Activated T-cell treated with anti-CD3 and anti-CD28 coated beads, Interleukin-2, amount 50 U/mL, for 72 hours (primary cell): ENCODE results near the gene STK32B. TPM values are rescaled to one million over a fixed set of nuclear protein-coding genes. Genes with fewer than 3 reads are reported as not detected.

Source experiments
- ATAC-seq, 2 donors: fragments of 150-1000 bp; cut with Tn5 transposase; replicated peaks in 1 of 2; 2 replicates each; pipeline ENCODE4 v1.10.0; 2021; ENCODE audit warnings: moderate library complexity in 2 of 2, mild to moderate bottlenecking in 1 of 2
- DNase-seq, 2 donors: peaks; one replicate each; pipeline ENCODE4 v3.0.0; 2021 to 2022; ENCODE audit warnings: mixed read lengths in 1 of 2
- H3K27ac Mint-ChIP-seq: one replicate; pipeline ENCODE4 v1.8.0; 2022; ENCODE audit warnings: mild to moderate bottlenecking, moderate library complexity, mixed read lengths
- H3K27me3 Mint-ChIP-seq: one replicate; pipeline ENCODE4 v1.8.0; 2022; ENCODE audit warnings: low read depth, mixed read lengths
- H3K36me3 Mint-ChIP-seq, 2 donors: one replicate each; pipeline ENCODE4 v1.8.0; 2022; ENCODE audit warnings: mixed read lengths in 2 of 2, mild to moderate bottlenecking in 1 of 2; ENCODE audit not compliant: insufficient read depth in 2 of 2
- H3K4me1 Mint-ChIP-seq: one replicate; pipeline ENCODE4 v1.8.0; 2022; ENCODE audit warnings: low read depth, mixed read lengths
- H3K4me3 Mint-ChIP-seq, 2 donors: one replicate each; pipeline ENCODE4 v1.8.0; 2022; ENCODE audit warnings: mild to moderate bottlenecking in 2 of 2, mixed read lengths in 2 of 2, moderate library complexity in 2 of 2
- H3K9me3 Mint-ChIP-seq, 2 donors: one replicate each; pipeline ENCODE4 v1.8.0; 2022; ENCODE audit warnings: mixed read lengths in 2 of 2
- total RNA-seq, 2 donors: library from RNA; stranded (reverse); gene quantifications; one replicate each; pipeline ENCODE4 v1.2.3, GENCODE V29; 2022

The STK32B gene
- total RNA-seq, 2 donors from 2014 or later: not detected

- H3K27me3 Mint-ChIP-seq: no peaks in the 10 kb centered on the region
- no peaks in the 10 kb centered on the region for H3K36me3 Mint-ChIP-seq
- no peaks in the 10 kb centered on the region for H3K9me3 Mint-ChIP-seq
- H3K4me3 Mint-ChIP-seq: no peak overlapping the region
- ATAC-seq (no peak), DNase-seq (no peak)
- no peaks in the 10 kb centered on the region for H3K4me1 Mint-ChIP-seq
- H3K27ac Mint-ChIP-seq: no peak overlapping the region
Measured at GRCh38 chr4:5386921-5387320, 335.6 kb downstream of the STK32B start.

DNA sequence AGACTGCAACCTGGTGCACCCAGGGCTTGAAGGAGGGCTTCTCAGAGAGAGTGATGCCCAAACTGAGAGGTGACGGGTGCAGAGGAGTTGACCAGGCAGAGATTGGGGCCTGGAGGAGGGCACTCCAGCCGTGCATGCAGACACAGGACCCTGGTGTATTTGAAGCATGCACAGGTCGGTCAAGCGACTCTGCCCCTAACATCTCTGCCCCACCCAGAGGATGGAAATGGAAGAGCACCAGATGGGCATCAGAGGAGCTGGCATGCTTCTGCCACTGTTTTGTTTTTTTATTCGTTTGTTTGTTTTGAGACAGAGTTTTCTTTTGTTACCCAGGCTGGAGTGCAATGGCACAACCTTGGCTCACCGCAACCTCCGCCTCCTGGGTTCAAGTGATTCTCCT is 336.2 kb downstream of the STK32B start:
- H3K9me3 Mint-ChIP-seq: no peaks in the 10 kb centered on the region
- ATAC-seq (no peak), DNase-seq (no peak)
- no peak overlapping the region for H3K27ac Mint-ChIP-seq
- H3K27me3 Mint-ChIP-seq: no peaks in the 10 kb centered on the region
- no peaks in the 10 kb centered on the region for H3K36me3 Mint-ChIP-seq
- H3K4me1 Mint-ChIP-seq: no peaks in the 10 kb centered on the region
- H3K4me3 Mint-ChIP-seq: no peak overlapping the region

DNA sequence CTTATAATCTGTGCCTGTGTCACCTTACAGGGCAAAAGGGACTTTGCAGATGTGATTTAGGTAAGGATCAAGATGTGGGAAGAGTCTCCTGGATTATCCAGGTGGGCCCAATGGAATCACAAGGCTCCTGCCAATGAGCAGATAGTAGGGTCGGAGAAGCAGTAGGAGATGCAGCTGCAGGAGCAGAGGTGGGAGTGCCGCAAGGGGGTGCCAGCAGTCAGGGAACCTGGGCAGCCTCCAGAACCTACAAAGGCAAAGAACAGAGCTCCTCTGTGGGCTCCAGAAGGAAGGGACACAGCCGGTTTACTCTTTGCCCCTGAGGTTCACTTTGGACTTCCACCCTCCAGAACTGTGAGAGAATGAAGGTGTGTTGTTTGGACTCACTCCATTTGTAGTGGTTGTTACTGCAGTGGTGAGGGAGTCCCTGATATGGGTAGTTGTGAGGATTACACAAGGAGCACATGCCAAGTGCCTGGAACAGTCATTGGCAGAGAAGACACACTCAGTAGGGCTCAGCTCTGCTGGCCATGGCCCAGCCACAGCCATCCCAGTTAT is 338.6 kb downstream of the STK32B start:
- H3K9me3 Mint-ChIP-seq: no peaks in the 10 kb centered on the region
- no peak for DNase-seq

GRCh38 chr4:5391492-5391891 is 340.2 kb downstream of the STK32B start:
- Mint-ChIP-seq H3K9me3 (no peaks in the 10 kb centered on the region), H3K4me1 (no peaks in the 10 kb centered on the region), H3K27me3 (no peaks in the 10 kb centered on the region), H3K27ac (no peak overlapping the region), H3K4me3 (no peak overlapping the region), H3K36me3 (no peaks in the 10 kb centered on the region)
- ATAC-seq (no peak), DNase-seq (no peak)

More for the DNA sequence above, 338.6 kb downstream of the STK32B start:
- no peak for ATAC-seq
- Mint-ChIP-seq H3K27me3 (no peaks in the 10 kb centered on the region), H3K4me3 (no peak overlapping the region), H3K27ac (no peak overlapping the region), H3K36me3 (no peaks in the 10 kb centered on the region), H3K4me1 (no peaks in the 10 kb centered on the region)

DNA sequence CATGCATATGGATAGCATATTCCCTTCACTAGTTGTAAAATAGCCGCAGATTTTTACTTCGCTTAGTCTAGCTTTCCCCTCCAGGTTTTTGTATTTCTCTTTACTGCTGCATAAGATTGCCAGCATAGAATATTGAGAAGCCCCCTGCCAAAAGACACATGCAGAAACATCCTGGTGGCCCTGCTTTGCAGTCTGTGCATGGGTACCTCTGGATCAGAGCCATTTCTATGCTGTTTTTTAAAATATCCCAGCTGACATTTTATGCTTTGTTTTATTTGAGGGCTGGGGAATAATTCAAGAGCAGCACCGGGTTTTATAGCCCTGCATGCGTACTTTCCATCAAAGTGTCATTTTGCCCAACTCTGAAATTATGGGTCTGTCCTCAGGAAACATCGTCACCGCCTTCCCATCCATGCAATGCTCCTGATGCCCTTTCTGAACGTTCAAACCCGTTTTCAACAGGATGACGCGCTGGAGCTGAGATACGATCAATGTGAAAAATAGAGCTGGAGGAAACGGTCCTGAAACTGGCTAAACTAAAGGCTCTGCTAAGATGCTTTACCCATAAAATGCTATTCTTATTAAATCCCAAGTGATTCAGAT is 342.7 kb downstream of the STK32B start:
- Mint-ChIP-seq H3K4me1 (no peaks in the 10 kb centered on the region), H3K27ac (no peak overlapping the region), H3K4me3 (no peak overlapping the region), H3K27me3 (no peaks in the 10 kb centered on the region), H3K36me3 (no peaks in the 10 kb centered on the region), H3K9me3 (no peaks in the 10 kb centered on the region)
- ATAC-seq (no peak), DNase-seq (no peak)

- H3K4me1 Mint-ChIP-seq: no peaks in the 10 kb centered on the region
- no peak overlapping the region for H3K27ac Mint-ChIP-seq
- no peak for DNase-seq
- ATAC-seq: no peak
- H3K9me3 Mint-ChIP-seq: no peaks in the 10 kb centered on the region
- no peaks in the 10 kb centered on the region for H3K36me3 Mint-ChIP-seq
- no peak overlapping the region for H3K4me3 Mint-ChIP-seq
- no peaks in the 10 kb centered on the region for H3K27me3 Mint-ChIP-seq
Measured at GRCh38 chr4:5395781-5396180, 344.5 kb downstream of the STK32B start.

GRCh38 chr4:5398056-5398455 is 346.8 kb downstream of the STK32B start:
- Mint-ChIP-seq H3K4me1 (no peaks in the 10 kb centered on the region), H3K27me3 (no peaks in the 10 kb centered on the region), H3K4me3 (no peak overlapping the region)

DNA sequence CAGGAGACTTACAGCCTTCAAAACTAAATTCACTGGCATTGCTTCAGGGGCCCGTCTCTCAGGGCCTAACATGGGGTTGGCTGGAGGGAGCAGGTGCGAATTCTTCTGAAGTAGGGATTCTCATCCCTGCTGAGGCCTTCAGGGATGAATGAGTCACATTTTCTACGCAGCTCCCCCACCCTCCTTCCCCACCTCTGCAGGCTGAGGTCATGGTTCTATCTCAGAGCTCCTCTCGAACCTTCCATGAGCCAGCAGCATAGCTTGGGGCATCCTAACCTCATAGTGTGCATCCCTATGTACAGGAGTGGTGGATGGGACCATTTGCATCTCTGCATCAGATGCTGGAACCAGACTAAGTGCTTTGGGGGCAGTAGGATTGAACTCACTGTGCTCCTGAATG is 347.8 kb downstream of the STK32B start:
- no peaks in the 10 kb centered on the region for H3K4me1 Mint-ChIP-seq
- H3K36me3 Mint-ChIP-seq: peaks cover 0 to 3% of the 10 kb centered on the region in 2 donors
- ATAC-seq (no peak), DNase-seq (no peak)
- peaks cover 4 to 7% of the 10 kb centered on the region in 2 donors for H3K9me3 Mint-ChIP-seq
- H3K27ac Mint-ChIP-seq: no peak overlapping the region
- no peak overlapping the region for H3K4me3 Mint-ChIP-seq
- no peaks in the 10 kb centered on the region for H3K27me3 Mint-ChIP-seq

More at GRCh38 chr4:5398056-5398455, 346.8 kb downstream of the STK32B start:
- H3K9me3 Mint-ChIP-seq: peaks cover 4 to 7% of the 10 kb centered on the region in 2 donors
- no peak overlapping the region for H3K27ac Mint-ChIP-seq
- peaks cover 0 to 3% of the 10 kb centered on the region in 2 donors for H3K36me3 Mint-ChIP-seq
- ATAC-seq (no peak), DNase-seq (no peak)

- DNase-seq (no peak), ATAC-seq (no peak)
- no peak overlapping the region for H3K27ac Mint-ChIP-seq
- H3K9me3 Mint-ChIP-seq: peaks cover 4 to 7% of the 10 kb centered on the region in 2 donors
- H3K4me1 Mint-ChIP-seq: no peaks in the 10 kb centered on the region
- H3K36me3 Mint-ChIP-seq: peaks cover 0 to 3% of the 10 kb centered on the region in 2 donors
- no peaks in the 10 kb centered on the region for H3K27me3 Mint-ChIP-seq
- no peak overlapping the region for H3K4me3 Mint-ChIP-seq
Measured at GRCh38 chr4:5399790-5400421, 348.6 kb downstream of the STK32B start.

DNA sequence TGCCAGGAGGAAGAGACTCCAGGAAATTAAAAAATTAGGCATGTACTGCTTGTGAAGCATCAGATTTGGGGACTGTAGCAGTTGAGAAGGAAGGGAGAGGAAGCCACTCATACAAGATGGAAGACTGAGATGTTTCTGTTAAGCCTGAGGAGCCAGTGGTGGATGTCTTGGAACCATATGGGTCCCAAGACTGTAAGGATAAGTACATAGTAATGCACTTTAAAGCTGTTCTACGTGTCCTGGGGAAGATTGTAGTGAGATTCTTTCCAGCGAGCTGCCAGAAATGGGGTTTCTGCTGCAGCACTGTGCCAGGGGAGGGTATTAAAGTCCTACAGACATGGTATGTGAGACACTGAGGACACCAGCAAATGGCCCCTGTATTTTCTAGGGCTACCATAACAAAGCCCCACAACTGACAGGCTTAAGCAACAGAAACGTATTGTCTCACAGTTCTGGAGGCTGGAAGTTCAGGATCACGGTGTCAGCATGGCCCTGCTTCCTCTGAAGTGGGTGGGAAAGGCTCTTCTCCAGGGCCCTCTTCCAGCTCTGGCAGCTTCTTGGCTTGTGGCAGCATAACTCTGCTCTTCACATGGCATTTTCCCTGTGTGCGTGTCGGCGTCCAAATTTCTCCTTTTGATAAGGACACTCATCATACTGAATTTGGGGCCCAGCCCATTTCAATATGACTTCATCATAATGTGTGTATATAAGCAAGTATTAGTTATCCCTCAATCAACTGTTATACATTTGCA is 352.6 kb downstream of the STK32B start:
- peaks cover 10 to 19% of the 10 kb centered on the region in 2 donors for H3K9me3 Mint-ChIP-seq
- H3K27ac Mint-ChIP-seq: no peak overlapping the region

GRCh38 chr4:5409237-5409636 is 358.0 kb downstream of the STK32B start:
- no peak for ATAC-seq
- Mint-ChIP-seq H3K4me1 (no peaks in the 10 kb centered on the region), H3K36me3 (peaks cover 5 to 6% of the 10 kb centered on the region in 2 donors), H3K27ac (no peak overlapping the region), H3K9me3 (peaks cover 5 to 12% of the 10 kb centered on the region in 2 donors), H3K27me3 (no peaks in the 10 kb centered on the region), H3K4me3 (no peak overlapping the region)
- DNase-seq: no peak

More for the DNA sequence above, 352.6 kb downstream of the STK32B start:
- H3K4me1 Mint-ChIP-seq: no peaks in the 10 kb centered on the region
- H3K36me3 Mint-ChIP-seq: peaks cover 5 to 9% of the 10 kb centered on the region in 2 donors
- ATAC-seq (no peak), DNase-seq (no peak)
- no peaks in the 10 kb centered on the region for H3K27me3 Mint-ChIP-seq
- no peak overlapping the region for H3K4me3 Mint-ChIP-seq

- H3K9me3 Mint-ChIP-seq: peaks cover 5 to 12% of the 10 kb centered on the region in 2 donors
- H3K4me1 Mint-ChIP-seq: no peaks in the 10 kb centered on the region
- no peak overlapping the region for H3K4me3 Mint-ChIP-seq
- DNase-seq: no peak
- ATAC-seq: no peak
- H3K27ac Mint-ChIP-seq: no peak overlapping the region
- peaks cover 5 to 6% of the 10 kb centered on the region in 2 donors for H3K36me3 Mint-ChIP-seq
- no peaks in the 10 kb centered on the region for H3K27me3 Mint-ChIP-seq
Measured at GRCh38 chr4:5409972-5410618, 358.8 kb downstream of the STK32B start.

GRCh38 chr4:5412296-5412695 is 361.0 kb downstream of the STK32B start:
- no peak overlapping the region for H3K4me3 Mint-ChIP-seq
- H3K4me1 Mint-ChIP-seq: no peaks in the 10 kb centered on the region
- H3K9me3 Mint-ChIP-seq: peaks cover 4% of the 10 kb centered on the region in 2 donors
- H3K36me3 Mint-ChIP-seq: peaks cover 0 to under 1% of the 10 kb centered on the region in 2 donors
- ATAC-seq: no peak
- no peaks in the 10 kb centered on the region for H3K27me3 Mint-ChIP-seq
- H3K27ac Mint-ChIP-seq: no peak overlapping the region
- no peak for DNase-seq
